GM12874 (cell line): ENCODE data around the gene FMN1.

Experiments
- TF ChIP-seq, protein P1 (sequence below): IDR thresholded peaks from 2 replicates; pipeline ENCODE4 v1.5.1; 2011; ENCODE audit warnings: low read depth, mild to moderate bottlenecking, control low read depth, low read length, moderate library complexity; ENCODE audit not compliant: insufficient read depth

Gene FMN1

DNA sequence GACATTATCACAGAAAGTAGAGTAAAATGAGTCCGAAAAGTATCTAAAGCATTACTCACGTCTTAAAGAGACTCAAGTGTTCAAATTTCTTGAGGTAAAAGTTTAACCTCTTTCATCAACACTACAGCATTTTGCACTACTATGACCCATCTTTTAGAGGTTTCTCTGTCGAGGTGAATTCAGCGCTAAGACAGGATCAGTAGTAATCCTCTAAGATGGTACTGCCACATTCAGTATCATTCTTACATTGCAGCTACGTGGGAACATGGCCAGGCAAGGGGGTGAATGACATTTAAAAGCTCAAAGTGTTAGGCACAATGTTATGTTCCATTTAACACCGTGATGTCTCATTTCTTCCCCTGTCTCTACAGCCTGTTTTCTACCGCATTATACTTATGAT lies 210.8 kb downstream of the FMN1 start:
- TF ChIP-seq, protein P1, sequence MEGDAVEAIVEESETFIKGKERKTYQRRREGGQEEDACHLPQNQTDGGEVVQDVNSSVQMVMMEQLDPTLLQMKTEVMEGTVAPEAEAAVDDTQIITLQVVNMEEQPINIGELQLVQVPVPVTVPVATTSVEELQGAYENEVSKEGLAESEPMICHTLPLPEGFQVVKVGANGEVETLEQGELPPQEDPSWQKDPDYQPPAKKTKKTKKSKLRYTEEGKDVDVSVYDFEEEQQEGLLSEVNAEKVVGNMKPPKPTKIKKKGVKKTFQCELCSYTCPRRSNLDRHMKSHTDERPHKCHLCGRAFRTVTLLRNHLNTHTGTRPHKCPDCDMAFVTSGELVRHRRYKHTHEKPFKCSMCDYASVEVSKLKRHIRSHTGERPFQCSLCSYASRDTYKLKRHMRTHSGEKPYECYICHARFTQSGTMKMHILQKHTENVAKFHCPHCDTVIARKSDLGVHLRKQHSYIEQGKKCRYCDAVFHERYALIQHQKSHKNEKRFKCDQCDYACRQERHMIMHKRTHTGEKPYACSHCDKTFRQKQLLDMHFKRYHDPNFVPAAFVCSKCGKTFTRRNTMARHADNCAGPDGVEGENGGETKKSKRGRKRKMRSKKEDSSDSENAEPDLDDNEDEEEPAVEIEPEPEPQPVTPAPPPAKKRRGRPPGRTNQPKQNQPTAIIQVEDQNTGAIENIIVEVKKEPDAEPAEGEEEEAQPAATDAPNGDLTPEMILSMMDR: no peak

DNA sequence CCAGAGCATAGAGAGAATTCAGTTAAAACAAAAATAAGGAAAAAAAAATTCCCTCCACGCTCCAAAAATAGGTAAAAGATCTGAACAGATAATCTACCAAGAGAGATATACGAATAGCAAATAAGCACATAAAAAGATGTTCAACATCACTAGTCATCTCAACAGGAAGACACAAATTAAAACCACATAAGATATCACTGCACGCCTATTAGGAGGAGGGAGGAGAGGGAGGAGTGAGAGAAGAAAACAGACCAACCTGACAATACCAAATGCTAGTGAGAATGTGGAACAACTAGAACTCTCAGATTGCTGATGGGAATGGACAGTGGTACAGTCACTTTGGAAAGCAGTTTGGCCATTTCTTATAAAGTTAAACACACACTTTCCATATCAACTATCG lies 212.5 kb downstream of the FMN1 start:
- TF ChIP-seq, protein P1: no peak

DNA sequence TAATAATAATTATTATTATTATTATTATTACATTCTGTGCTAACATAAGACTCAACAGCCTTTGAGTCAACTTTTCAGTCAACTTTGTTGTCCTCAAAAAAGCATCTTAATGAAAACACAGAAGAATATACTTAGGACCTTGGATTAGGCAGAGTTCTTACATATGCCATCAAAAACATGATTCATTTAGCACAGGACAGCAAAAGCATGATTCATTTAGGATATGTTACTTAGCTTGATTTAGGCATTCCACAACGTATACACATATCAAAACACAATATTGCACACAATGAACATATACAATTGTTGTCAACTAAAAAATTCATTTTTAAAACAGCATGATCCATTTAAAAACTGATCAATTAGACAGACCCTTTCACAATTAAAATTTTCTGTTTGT lies 213.0 kb downstream of the FMN1 start:
- TF ChIP-seq, protein P1: no peak

DNA sequence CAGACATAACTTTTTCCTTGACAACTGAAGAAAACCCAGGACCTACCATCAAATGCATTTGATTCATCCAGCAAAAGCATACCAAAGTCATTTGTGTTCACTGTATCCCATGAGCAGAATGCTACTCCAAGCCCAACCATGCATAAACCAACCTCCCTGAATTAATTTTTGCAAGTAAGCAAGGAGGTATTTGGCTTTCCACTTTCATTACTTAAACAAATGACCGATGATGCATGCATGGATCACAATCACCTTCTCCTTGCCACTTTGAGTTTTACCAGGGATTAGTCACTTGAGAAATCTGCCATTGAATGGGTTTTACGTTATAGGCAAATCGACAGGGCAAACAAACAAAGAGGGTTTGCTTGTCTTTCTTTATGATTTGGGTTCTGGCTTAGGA lies 214.8 kb downstream of the FMN1 start:
- TF ChIP-seq, protein P1: no peak

DNA sequence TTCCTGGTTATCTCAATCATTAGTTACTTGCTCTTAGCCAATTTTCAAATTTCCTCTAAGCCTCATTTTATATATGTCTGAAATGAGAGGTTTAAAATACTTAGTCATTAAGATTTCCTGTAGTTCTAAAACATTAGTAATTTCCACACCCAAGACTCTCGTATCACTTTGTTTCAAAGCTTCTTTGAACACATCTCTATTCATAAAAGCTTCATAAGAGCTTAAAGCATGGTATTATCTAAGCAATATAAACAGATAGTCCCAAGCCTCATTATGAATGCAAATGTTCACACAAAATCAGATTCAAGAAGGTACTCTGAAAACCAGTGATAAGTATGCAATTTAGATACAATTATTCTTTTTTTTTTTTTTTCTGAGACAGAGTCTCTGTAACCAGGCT lies 217.0 kb downstream of the FMN1 start:
- TF ChIP-seq, protein P1: no peak

DNA sequence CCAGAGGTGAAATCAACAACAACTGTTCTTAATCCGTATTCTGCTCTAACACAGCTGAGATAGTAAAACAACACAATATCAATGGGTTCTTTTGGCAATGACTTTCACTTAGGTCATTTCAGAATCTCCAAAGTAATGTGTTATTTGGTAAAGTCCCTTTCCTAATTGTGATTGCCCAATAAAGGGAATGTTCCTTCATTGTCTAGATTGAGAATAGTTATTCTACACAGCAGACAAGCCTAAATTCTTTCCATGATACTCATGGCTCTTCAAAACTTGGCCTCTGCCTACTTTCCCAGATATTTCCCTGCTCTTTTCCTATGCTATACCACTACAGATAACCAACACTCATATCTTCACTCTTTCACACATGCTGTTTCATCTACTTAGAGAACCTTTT lies 219.8 kb downstream of the FMN1 start:
- TF ChIP-seq, protein P1: no peak

DNA sequence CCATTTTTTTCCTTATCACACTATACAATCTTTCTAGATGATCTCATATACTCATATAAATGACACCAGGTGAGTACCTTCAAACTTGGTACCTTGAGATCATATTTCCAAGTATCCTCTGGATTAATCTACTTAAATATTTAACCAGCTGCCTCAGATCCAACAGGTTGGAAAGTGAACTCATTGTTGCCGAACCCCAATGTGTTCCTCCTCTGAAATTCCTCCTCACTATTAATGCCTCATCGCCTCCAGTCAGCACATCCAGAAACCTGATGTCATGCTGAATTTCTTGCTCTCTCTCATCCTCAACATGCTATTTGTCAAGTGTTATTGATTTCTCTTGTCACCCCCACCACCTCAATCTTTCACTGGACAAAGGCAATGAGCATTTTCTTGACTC lies 221.8 kb downstream of the FMN1 start:
- TF ChIP-seq, protein P1: no peak

DNA sequence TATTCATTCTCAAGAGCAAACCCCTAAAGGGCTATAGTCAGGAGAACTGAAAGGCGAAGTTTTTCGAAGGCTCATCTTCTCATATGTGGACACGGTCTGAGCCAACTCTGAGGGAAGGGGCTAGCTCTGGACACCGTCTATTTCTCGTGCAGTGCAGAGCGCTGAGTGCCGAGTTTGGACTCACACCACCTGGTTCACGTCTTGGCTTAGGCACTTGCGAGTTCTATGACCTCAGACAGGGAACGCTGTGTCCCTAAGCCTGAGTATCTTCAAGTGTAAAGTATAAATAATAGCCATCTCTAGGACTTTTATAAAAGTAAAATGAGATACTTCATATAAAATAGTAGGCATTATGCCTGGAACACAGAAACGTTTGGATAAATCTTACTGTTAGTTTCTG lies 223.7 kb downstream of the FMN1 start:
- TF ChIP-seq, protein P1: no peak
